Hepatocyte (in vitro differentiated cells): ENCODE data around the gene PAGE2B. TPM values are rescaled to one million over a fixed set of nuclear protein-coding genes. Genes with fewer than 3 reads are reported as not detected.

Experiments used
- DNase-seq: peaks from one replicate; pipeline ENCODE4 v3.0.0-alpha.2; 2016; ENCODE audit warnings: low spot score
- H2AFZ ChIP-seq: fragments of 200-600 bp; sonication (generic); 2 replicates; pipeline ENCODE4 v1.6.0; 2016; ENCODE audit warnings: antibody characterized with exemption, mild to moderate bottlenecking
- H3K27ac ChIP-seq: fragments of 200-600 bp; sonication (generic); 2 replicates; pipeline ENCODE4 v1.5.1; 2016; ENCODE audit warnings: mild to moderate bottlenecking
- H3K27me3 ChIP-seq: fragments of 200-600 bp; sonication (generic); 2 replicates; pipeline ENCODE4 v1.6.1; 2016
- H3K36me3 ChIP-seq: fragments of 200-600 bp; sonication (generic); replicated peaks from 2 replicates; pipeline ENCODE4 v1.5.1; 2016; ENCODE audit warnings: low read depth; ENCODE audit not compliant: insufficient read depth
- H3K4me1 ChIP-seq: fragments of 200-600 bp; sonication (generic); 2 replicates; pipeline ENCODE4 v1.5.1; 2016; ENCODE audit warnings: mild to moderate bottlenecking, moderate library complexity; ENCODE audit not compliant: insufficient read depth
- H3K4me2 ChIP-seq: fragments of 200-600 bp; sonication (generic); 2 replicates; pipeline ENCODE4 v1.6.0; 2016
- H3K4me3 ChIP-seq: fragments of 200-600 bp; sonication (generic); 2 replicates; pipeline ENCODE4 v1.5.1; 2016; ENCODE audit warnings: mild to moderate bottlenecking
- H3K79me2 ChIP-seq: fragments of 200-600 bp; sonication (generic); 2 replicates; pipeline ENCODE4 v1.6.0; 2017; ENCODE audit warnings: mild to moderate bottlenecking
- H3K9me2 ChIP-seq: fragments of 200-600 bp; sonication (generic); replicated peaks from 2 replicates; pipeline ENCODE4 v1.6.0; 2017; ENCODE audit warnings: mild to moderate bottlenecking; ENCODE audit not compliant: insufficient read depth
- H3K9me3 ChIP-seq: fragments of 200-600 bp; sonication (generic); 2 replicates; pipeline ENCODE4 v1.5.1; 2016; ENCODE audit warnings: low read depth, mild to moderate bottlenecking
- H4K20me1 ChIP-seq: fragments of 200-600 bp; sonication (generic); 2 replicates; pipeline ENCODE4 v1.6.0; 2016; ENCODE audit warnings: mild to moderate bottlenecking; ENCODE audit not compliant: insufficient read depth, poor library complexity, severe bottlenecking
- EZH2 ChIP-seq: fragments of 200-600 bp; sonication (generic); IDR thresholded peaks from 2 replicates; pipeline ENCODE4 v1.6.1; 2016; ENCODE audit warnings: antibody characterized with exemption, mild to moderate bottlenecking, borderline replicate concordance
- EZH2phosphoT487 ChIP-seq: fragments of 200-600 bp; sonication (generic); IDR thresholded peaks from one replicate; pipeline ENCODE4 v1.6.1; 2018; ENCODE audit warnings: antibody characterized with exemption, mild to moderate bottlenecking, low read depth, moderate library complexity; ENCODE audit not compliant: unreplicated experiment, severe bottlenecking
- WGBS: methylation state at CpG from one replicate; pipeline ENCODE4 v1.1.6; 2016; ENCODE audit warnings: low lambda C conversion rate; ENCODE audit errors: missing lambda C conversion rate; 5-methylcytosine and 5-hydroxymethylcytosine counted together
- polyA plus RNA-seq: library from polyadenylated mRNA; unstranded; fragments of >200 nt; fragmentation: Nextera tagmentation; extraction: Ambion mirVana; gene quantifications from 2 replicates; pipeline ENCODE4 v1.2.1, GENCODE V29; 2016
- total RNA-seq: library from RNA; depleted of rRNA; stranded (reverse); fragments of >200 nt; gene quantifications from 2 replicates; pipeline ENCODE4 v1.2.3, GENCODE V29; 2014
- TF ChIP-seq, protein P1 (sequence below): fragments of 200-600 bp; sonication (generic); IDR thresholded peaks from 2 replicates; pipeline ENCODE4 v1.5.1; 2016; ENCODE audit warnings: antibody characterized with exemption, mild to moderate bottlenecking; ENCODE audit not compliant: poor library complexity

PAGE2B gene
- total and polyA plus RNA-seq, 2 experiments from 2014 or later: 0.45 TPM; not detected in 1

DNA sequence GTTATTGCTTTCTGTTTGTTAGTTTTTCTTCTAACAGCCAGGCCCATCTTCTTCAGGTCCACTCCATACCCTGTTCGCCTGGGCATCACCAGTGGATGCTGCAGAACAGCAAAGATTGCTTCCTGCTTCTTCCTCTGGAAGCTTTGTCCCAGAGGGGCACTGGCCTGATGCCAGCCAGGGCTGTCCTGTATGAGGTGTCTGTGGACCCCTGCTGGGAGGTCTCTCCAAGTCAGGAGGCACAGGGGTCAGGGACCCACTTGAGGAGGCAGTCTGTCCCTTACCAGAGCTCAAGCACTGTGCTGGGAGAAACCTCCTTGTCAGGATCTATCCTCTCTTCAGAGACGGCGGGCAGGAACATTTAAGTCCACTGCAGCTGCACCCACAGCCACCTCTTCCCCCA is 2.5 kb upstream of the PAGE2B start:
- no peaks in the 10 kb centered on the region for H3K79me2 ChIP-seq
- no peaks in the 10 kb centered on the region for H4K20me1 ChIP-seq
- no peaks in the 10 kb centered on the region for H3K36me3 ChIP-seq
- 88% methylated on average over 3 of the region's 3 CpGs for WGBS
- H2AFZ ChIP-seq: no peak overlapping the region
- no peaks in the 10 kb centered on the region for H3K9me3 ChIP-seq
- H3K27ac ChIP-seq: no peak overlapping the region
- no peaks in the 10 kb centered on the region for H3K27me3 ChIP-seq
- no peaks in the 10 kb centered on the region for H3K9me2 ChIP-seq
- no peak for DNase-seq
- H3K4me1 ChIP-seq: no peaks in the 10 kb centered on the region
- TF ChIP-seq EZH2phosphoT487: no peak
- TF ChIP-seq, protein P1, sequence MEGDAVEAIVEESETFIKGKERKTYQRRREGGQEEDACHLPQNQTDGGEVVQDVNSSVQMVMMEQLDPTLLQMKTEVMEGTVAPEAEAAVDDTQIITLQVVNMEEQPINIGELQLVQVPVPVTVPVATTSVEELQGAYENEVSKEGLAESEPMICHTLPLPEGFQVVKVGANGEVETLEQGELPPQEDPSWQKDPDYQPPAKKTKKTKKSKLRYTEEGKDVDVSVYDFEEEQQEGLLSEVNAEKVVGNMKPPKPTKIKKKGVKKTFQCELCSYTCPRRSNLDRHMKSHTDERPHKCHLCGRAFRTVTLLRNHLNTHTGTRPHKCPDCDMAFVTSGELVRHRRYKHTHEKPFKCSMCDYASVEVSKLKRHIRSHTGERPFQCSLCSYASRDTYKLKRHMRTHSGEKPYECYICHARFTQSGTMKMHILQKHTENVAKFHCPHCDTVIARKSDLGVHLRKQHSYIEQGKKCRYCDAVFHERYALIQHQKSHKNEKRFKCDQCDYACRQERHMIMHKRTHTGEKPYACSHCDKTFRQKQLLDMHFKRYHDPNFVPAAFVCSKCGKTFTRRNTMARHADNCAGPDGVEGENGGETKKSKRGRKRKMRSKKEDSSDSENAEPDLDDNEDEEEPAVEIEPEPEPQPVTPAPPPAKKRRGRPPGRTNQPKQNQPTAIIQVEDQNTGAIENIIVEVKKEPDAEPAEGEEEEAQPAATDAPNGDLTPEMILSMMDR: no peak
- TF ChIP-seq EZH2: no peak
- H3K4me3 ChIP-seq: no peak overlapping the region
- no peak overlapping the region for H3K4me2 ChIP-seq

DNA sequence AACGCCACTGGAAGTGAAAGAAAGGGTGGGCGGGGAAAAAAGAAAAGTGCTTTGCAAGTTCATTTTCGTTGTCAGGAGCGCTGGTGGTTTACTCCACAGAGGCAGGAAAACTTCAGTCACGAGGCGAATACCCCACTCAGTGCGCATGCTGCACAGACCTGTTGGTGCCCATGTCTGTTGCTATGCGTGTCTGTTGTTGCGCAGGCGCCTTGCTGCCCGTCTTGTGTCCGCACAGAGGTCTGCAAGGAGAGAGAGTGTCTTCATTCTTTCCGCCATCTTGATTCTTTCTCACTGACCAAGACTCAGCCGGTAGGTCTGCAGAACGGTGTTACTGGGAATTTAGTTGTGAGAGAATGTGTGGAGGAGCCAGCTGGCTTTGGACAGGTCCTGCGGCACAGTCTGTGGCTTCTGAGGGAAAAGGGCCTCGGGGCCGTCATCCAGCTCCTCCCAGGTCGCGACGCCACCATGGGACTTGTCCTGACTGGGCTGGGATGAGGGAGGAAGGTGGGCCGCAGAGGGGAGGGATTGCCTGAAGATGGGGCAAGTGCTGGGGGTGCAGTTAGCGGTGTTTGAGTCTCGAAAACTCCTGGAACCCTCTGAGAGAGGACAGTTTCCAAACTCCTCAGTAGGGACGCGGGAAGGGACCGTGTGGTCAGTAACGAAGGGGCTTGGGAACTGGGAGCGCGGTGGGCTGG is 14.1 kb downstream of the PAGE2B start, which contains the start of gene PAGE2:
TSS of gene PAGE2 (plus strand) at position 224 of the 695 bp plus-strand sequence. CDS start 1,003 bp downstream, outside the sequence.
- Histone ChIP-seq H2AFZ (no peak within 1 kb of the TSS), H3K9me3 (peaks cover 5% of the 10 kb centered on the region), H4K20me1 (no peaks in the 10 kb centered on the region), H3K4me2 (no peak within 1 kb of the TSS), H3K4me1 (no peaks in the 10 kb centered on the region), H3K9me2 (no peaks in the 10 kb centered on the region), H3K36me3 (no peaks in the 10 kb centered on the region), H3K4me3 (no peak within 1 kb of the TSS), H3K27me3 (no peaks in the 10 kb centered on the region), H3K79me2 (no peaks in the 10 kb centered on the region), H3K27ac (no peak within 1 kb of the TSS)
- TF ChIP-seq, protein P1: no peak
- TF ChIP-seq EZH2: no peak
- no peak for TF ChIP-seq EZH2phosphoT487
- 92% methylated on average over 30 of the region's 30 CpGs for WGBS
- DNase-seq: no peak

DNA sequence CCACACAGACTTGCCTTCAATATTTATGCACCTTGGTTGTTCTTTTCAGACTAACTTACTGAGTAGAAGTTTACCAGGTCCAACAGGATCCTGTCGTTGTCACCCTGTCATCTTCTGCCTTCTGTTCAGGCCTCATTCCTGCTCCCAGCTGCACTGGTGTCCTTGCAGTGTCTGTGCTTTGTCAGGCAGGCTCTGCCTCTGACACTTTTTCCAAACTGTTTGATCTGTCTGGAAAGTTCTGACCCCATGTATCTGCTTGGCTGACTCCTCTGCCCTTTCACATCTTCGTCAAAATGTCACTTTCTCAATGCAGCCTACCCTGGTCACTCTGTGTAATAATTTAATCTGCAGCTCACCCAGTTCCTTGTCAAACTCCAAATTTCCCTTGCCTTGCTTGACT is 23.9 kb downstream of the PAGE2B start:
- H4K20me1 ChIP-seq: no peaks in the 10 kb centered on the region
- DNase-seq: no peak
- H3K27me3 ChIP-seq: no peaks in the 10 kb centered on the region
- no peaks in the 10 kb centered on the region for H3K9me2 ChIP-seq
- no peaks in the 10 kb centered on the region for H3K4me1 ChIP-seq
- 50% methylated on average over 2 of the region's 2 CpGs for WGBS
- H3K9me3 ChIP-seq: no peaks in the 10 kb centered on the region
- H2AFZ ChIP-seq: no peak overlapping the region
- TF ChIP-seq, protein P1: no peak
- TF ChIP-seq EZH2: no peak
- no peak for TF ChIP-seq EZH2phosphoT487
- no peaks in the 10 kb centered on the region for H3K79me2 ChIP-seq
- no peak overlapping the region for H3K4me3 ChIP-seq
- H3K36me3 ChIP-seq: no peaks in the 10 kb centered on the region
- no peak overlapping the region for H3K4me2 ChIP-seq
- H3K27ac ChIP-seq: no peak overlapping the region
